Dermis blood vessel endothelial cell (primary cell): ENCODE results near the gene REXO4. TPM values are rescaled to one million over a fixed set of nuclear protein-coding genes. Genes with fewer than 3 reads are reported as not detected.
"Not testable (repeated sequence)": the region's sequence is repeated elsewhere in the genome, so short reads cannot be mapped to it uniquely, and the experiment has no call there.

ENCODE experiments used
- DNase-seq: peaks from one replicate; pipeline ENCODE4 v3.0.0; 2010
- total RNA-seq: library from RNA; depleted of rRNA; stranded (reverse); fragments of >200 nt; gene quantifications from 2 replicates; pipeline ENCODE4 v1.2.3, GENCODE V29; 2014

REXO4 gene
- total RNA-seq, 1 donor from 2014 or later = 16.2 TPM

- no peak for DNase-seq
Observed at GRCh38 chr9:133419005-133419404, 1.2 kb upstream of the REXO4 start.

GRCh38 chr9:133415170-133415569, 2.6 kb downstream of the REXO4 start:
- no peak for DNase-seq

- no peak for DNase-seq
Observed at GRCh38 chr9:133408042-133408441, 9.8 kb downstream of the REXO4 start.

- peak; percentile 87 for DNase-seq
Observed at GRCh38 chr9:133406480-133407307, 11.1 kb downstream of the REXO4 start.

- DNase-seq = peak; percentile 65
Observed at GRCh38 chr9:133405508-133406438, 12.0 kb downstream of the REXO4 start.

GRCh38 chr9:133404454-133405002, 13.3 kb downstream of the REXO4 start:
- DNase-seq = no peak

GRCh38 chr9:133403766-133404453, 13.9 kb downstream of the REXO4 start:
- DNase-seq = peak; percentile 54

GRCh38 chr9:133402689-133403088, 15.1 kb downstream of the REXO4 start:
- DNase-seq = no peak

- DNase-seq = no peak
Observed at GRCh38 chr9:133401588-133401987, 16.2 kb downstream of the REXO4 start.

GRCh38 chr9:133400292-133400691, 17.5 kb downstream of the REXO4 start:
- no peak for DNase-seq

GRCh38 chr9:133397895-133398294, 19.9 kb downstream of the REXO4 start:
- DNase-seq = no peak

- DNase-seq = no peak
Observed at GRCh38 chr9:133397370-133397769, 20.4 kb downstream of the REXO4 start.

- DNase-seq = peak; percentile 39
Observed at GRCh38 chr9:133396952-133397351, 20.9 kb downstream of the REXO4 start.

- DNase-seq = no peak
Observed at GRCh38 chr9:133394687-133395271, 23.0 kb downstream of the REXO4 start.

GRCh38 chr9:133393399-133393798, 24.4 kb downstream of the REXO4 start:
- DNase-seq = no peak

- DNase-seq = not testable (repeated sequence)
Observed at GRCh38 chr9:133392308-133392707, 25.5 kb downstream of the REXO4 start.

GRCh38 chr9:133391449-133391848, 26.4 kb downstream of the REXO4 start:
- DNase-seq = not testable (repeated sequence)

- no peak for DNase-seq
Observed at GRCh38 chr9:133390713-133391112, 27.1 kb downstream of the REXO4 start.

- DNase-seq = no peak
Observed at GRCh38 chr9:133389562-133389961, 28.2 kb downstream of the REXO4 start.

GRCh38 chr9:133389025-133389557, 28.7 kb downstream of the REXO4 start:
- no peak for DNase-seq

- DNase-seq = no peak
Observed at GRCh38 chr9:133387680-133388079, 30.1 kb downstream of the REXO4 start.

- DNase-seq = no peak
Observed at GRCh38 chr9:133386338-133386737, 31.5 kb downstream of the REXO4 start.
